ENCODE data around the gene OTC. TPM values are rescaled to one million over a fixed set of nuclear protein-coding genes. Genes with fewer than 3 reads are reported as not detected.

The OTC gene
- total RNA-seq, 1 experiment from 2014 or later = not detected

DNA sequence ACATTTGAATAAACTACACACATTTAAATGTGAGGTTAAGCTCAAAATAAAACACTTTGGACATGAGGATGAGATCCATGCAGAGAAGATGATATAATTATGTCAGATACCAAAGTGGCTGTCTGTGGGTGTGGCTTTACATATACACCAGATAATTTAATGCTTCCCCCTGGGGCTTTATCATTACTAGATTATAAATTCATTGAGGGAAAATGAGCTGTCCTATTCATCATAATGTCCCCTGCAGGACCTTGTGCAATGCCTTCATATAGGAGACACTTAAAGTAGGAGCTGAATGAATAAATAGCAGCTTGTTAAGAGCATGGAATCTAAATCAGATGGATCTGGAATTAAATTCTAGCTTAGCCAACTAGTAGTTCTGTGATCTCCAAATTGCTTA lies 49.7 kb downstream of the OTC start:
- no peaks in the 10 kb centered on the region for H3K9me3 Mint-ChIP-seq (ENCODE audit: unreplicated experiment)
- POLR2A ChIA-PET = no interaction called here
- no peaks in the 10 kb centered on the region for H3K27me3 ChIP-seq (replicated peaks; ENCODE audit: control insufficient read depth, insufficient read depth, low read length)
- H3K9me3 ChIP-seq = no peaks in the 10 kb centered on the region
- no peaks in the 10 kb centered on the region for H3K36me3 Mint-ChIP-seq (ENCODE audit: insufficient read depth, unreplicated experiment)
- H3K4me3 ChIP-seq (ENCODE audit: low read depth, low read length) = no peak overlapping the region
- H3K27me3 Mint-ChIP-seq (ENCODE audit: insufficient read depth, unreplicated experiment) = peaks cover 2% of the 10 kb centered on the region
- no peak for DNase-seq
- no peaks in the 10 kb centered on the region for H3K4me1 ChIP-seq
- TF ChIP-seq, protein P1, sequence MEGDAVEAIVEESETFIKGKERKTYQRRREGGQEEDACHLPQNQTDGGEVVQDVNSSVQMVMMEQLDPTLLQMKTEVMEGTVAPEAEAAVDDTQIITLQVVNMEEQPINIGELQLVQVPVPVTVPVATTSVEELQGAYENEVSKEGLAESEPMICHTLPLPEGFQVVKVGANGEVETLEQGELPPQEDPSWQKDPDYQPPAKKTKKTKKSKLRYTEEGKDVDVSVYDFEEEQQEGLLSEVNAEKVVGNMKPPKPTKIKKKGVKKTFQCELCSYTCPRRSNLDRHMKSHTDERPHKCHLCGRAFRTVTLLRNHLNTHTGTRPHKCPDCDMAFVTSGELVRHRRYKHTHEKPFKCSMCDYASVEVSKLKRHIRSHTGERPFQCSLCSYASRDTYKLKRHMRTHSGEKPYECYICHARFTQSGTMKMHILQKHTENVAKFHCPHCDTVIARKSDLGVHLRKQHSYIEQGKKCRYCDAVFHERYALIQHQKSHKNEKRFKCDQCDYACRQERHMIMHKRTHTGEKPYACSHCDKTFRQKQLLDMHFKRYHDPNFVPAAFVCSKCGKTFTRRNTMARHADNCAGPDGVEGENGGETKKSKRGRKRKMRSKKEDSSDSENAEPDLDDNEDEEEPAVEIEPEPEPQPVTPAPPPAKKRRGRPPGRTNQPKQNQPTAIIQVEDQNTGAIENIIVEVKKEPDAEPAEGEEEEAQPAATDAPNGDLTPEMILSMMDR (IDR thresholded peaks at IDR 0.05; ENCODE audit: insufficient read depth in 1 of 2, low read depth in 1 of 2, low read length in 1 of 2, severe bottlenecking in 1 of 2, unreplicated experiment in 1 of 2) = no peak
- H3K36me3 ChIP-seq (ENCODE audit: control insufficient read depth, insufficient read depth, low read length) = no peaks in the 10 kb centered on the region
- H3K27ac Mint-ChIP-seq (ENCODE audit: unreplicated experiment) = no peak overlapping the region
- intact Hi-C loops (cut with micrococcal nuclease; ENCODE audit: unreplicated experiment) = no loop called here
- no peaks in the 10 kb centered on the region for H3K4me1 Mint-ChIP-seq (ENCODE audit: low read depth, unreplicated experiment)
- no TSS peak for BruUV-seq (replicated peaks)
- no peak overlapping the region for H3K4me3 Mint-ChIP-seq (ENCODE audit: unreplicated experiment)
- CTCF ChIA-PET = no interaction called here

DNA sequence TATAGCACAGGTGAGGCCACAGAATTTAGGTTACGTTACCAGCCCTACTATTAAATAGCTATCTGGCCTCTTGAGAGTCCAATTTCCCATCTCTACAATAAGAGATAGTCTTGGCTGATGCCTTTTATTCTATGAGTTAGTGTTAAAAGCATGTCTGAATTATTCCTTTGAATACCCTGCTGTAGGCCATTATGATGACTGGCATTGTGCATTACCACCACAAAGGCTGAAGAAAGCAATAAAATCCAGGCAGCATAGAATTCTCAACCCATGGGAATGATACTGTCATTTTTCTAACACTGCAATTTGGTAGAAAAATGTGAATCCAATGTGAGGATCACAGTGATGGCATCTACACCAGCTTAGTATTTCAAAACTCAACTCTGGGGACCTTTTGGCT lies 51.4 kb downstream of the OTC start:
- Mint-ChIP-seq H3K27ac (ENCODE audit: unreplicated experiment) (no peak overlapping the region), H3K36me3 (ENCODE audit: insufficient read depth, unreplicated experiment) (no peaks in the 10 kb centered on the region), H3K9me3 (ENCODE audit: unreplicated experiment) (no peaks in the 10 kb centered on the region), H3K4me3 (ENCODE audit: unreplicated experiment) (no peak overlapping the region), H3K4me1 (ENCODE audit: low read depth, unreplicated experiment) (no peaks in the 10 kb centered on the region), H3K27me3 (ENCODE audit: insufficient read depth, unreplicated experiment) (peaks cover 5% of the 10 kb centered on the region)
- Histone ChIP-seq H3K9me3 (no peaks in the 10 kb centered on the region), H3K4me3 (ENCODE audit: low read depth, low read length) (no peak overlapping the region), H3K4me1 (no peaks in the 10 kb centered on the region), H3K36me3 (ENCODE audit: control insufficient read depth, insufficient read depth, low read length) (no peaks in the 10 kb centered on the region), H3K27me3 (replicated peaks; ENCODE audit: control insufficient read depth, insufficient read depth, low read length) (no peaks in the 10 kb centered on the region)
- ChIA-PET POLR2A (no interaction called here), CTCF (no interaction called here)
- DNase-seq = no peak
- TF ChIP-seq, protein P1 (IDR thresholded peaks at IDR 0.05; ENCODE audit: insufficient read depth in 1 of 2, low read depth in 1 of 2, low read length in 1 of 2, severe bottlenecking in 1 of 2, unreplicated experiment in 1 of 2) = no peak
- no TSS peak for BruUV-seq (replicated peaks)
- intact Hi-C loops (cut with micrococcal nuclease; ENCODE audit: unreplicated experiment) = no loop called here

DNA sequence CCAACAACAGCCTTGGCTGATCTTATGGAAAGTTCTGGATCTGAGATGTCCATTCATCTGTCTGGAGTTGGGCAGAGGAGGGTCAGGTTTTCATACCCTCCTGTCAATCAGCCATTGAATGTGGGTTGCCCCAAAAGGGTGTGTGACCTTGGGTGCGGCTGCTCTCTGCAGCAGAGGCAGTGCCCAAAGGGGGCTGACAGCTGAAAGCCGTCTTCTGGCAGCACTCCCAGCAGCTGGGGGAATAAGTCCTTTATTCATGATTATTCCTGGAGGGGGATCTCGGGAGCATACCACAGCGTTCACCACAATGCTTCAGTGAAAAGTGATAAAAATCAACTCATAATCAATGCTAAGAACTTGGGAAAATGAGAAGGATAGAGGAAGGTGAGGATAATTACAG lies 54.7 kb downstream of the OTC start:
- ChIA-PET POLR2A (no interaction called here), CTCF (no interaction called here)
- Histone ChIP-seq H3K4me1 (no peaks in the 10 kb centered on the region), H3K36me3 (ENCODE audit: control insufficient read depth, insufficient read depth, low read length) (no peaks in the 10 kb centered on the region), H3K4me3 (ENCODE audit: low read depth, low read length) (no peak overlapping the region), H3K9me3 (no peaks in the 10 kb centered on the region), H3K27me3 (replicated peaks; ENCODE audit: control insufficient read depth, insufficient read depth, low read length) (no peaks in the 10 kb centered on the region)
- BruUV-seq (replicated peaks) = no TSS peak
- intact Hi-C loops (cut with micrococcal nuclease; ENCODE audit: unreplicated experiment) = no loop called here
- Mint-ChIP-seq H3K4me3 (ENCODE audit: unreplicated experiment) (no peak overlapping the region), H3K36me3 (ENCODE audit: insufficient read depth, unreplicated experiment) (no peaks in the 10 kb centered on the region), H3K27me3 (ENCODE audit: insufficient read depth, unreplicated experiment) (peaks cover 5% of the 10 kb centered on the region), H3K27ac (ENCODE audit: unreplicated experiment) (no peak overlapping the region), H3K4me1 (ENCODE audit: low read depth, unreplicated experiment) (no peaks in the 10 kb centered on the region), H3K9me3 (ENCODE audit: unreplicated experiment) (no peaks in the 10 kb centered on the region)
- DNase-seq = no peak
- TF ChIP-seq, protein P1 (IDR thresholded peaks at IDR 0.05; ENCODE audit: insufficient read depth in 1 of 2, low read depth in 1 of 2, low read length in 1 of 2, severe bottlenecking in 1 of 2, unreplicated experiment in 1 of 2) = no peak

All from Caco-2 (cell line).